ENCODE measurements around the gene LRP10.

The LRP10 gene

GRCh38 chr14:22839159-22839779 lies 32.3 kb upstream of the LRP10 start:
- DNase-seq (ENCODE audit: insufficient read length, low spot score) (no peak), FAIRE-seq (no peak)
- TF ChIP-seq, protein P1, sequence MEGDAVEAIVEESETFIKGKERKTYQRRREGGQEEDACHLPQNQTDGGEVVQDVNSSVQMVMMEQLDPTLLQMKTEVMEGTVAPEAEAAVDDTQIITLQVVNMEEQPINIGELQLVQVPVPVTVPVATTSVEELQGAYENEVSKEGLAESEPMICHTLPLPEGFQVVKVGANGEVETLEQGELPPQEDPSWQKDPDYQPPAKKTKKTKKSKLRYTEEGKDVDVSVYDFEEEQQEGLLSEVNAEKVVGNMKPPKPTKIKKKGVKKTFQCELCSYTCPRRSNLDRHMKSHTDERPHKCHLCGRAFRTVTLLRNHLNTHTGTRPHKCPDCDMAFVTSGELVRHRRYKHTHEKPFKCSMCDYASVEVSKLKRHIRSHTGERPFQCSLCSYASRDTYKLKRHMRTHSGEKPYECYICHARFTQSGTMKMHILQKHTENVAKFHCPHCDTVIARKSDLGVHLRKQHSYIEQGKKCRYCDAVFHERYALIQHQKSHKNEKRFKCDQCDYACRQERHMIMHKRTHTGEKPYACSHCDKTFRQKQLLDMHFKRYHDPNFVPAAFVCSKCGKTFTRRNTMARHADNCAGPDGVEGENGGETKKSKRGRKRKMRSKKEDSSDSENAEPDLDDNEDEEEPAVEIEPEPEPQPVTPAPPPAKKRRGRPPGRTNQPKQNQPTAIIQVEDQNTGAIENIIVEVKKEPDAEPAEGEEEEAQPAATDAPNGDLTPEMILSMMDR (IDR thresholded peaks at IDR 0.05; ENCODE audit: insufficient read depth, missing control alignments): no peak

DNA sequence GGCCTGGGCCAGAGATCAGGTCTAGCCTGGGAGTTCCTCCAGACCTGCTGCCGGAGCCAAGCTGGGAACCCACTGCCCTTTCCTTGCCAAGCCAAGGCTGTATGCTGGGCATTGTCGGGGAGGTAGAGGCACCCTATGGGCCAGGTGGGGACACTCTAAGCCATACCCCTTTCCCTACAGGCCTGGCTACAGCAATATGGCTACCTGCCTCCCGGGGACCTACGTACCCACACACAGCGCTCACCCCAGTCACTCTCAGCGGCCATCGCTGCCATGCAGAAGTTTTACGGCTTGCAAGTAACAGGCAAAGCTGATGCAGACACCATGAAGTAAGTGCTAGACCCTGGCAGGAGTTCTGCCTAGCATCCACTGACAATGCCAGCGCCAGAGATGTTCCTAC lies 30.2 kb upstream of the LRP10 start:
- FAIRE-seq (no peak), DNase-seq (ENCODE audit: insufficient read length, low spot score) (no peak)
- TF ChIP-seq, protein P1 (IDR thresholded peaks at IDR 0.05; ENCODE audit: insufficient read depth, missing control alignments): no peak

- FAIRE-seq: no peak
Measured at GRCh38 chr14:22841769-22842168, 29.8 kb upstream of the LRP10 start.

GRCh38 chr14:22842211-22843122 lies 29.1 kb upstream of the LRP10 start:
- no peak for FAIRE-seq
- TF ChIP-seq, protein P1 (IDR thresholded peaks at IDR 0.05; ENCODE audit: insufficient read depth, missing control alignments): no peak
- no peak for DNase-seq (ENCODE audit: insufficient read length, low spot score)

More at GRCh38 chr14:22841769-22842168, 29.8 kb upstream of the LRP10 start:
- TF ChIP-seq, protein P1 (IDR thresholded peaks at IDR 0.05; ENCODE audit: insufficient read depth, missing control alignments): no peak
- DNase-seq (ENCODE audit: insufficient read length, low spot score): no peak

DNA sequence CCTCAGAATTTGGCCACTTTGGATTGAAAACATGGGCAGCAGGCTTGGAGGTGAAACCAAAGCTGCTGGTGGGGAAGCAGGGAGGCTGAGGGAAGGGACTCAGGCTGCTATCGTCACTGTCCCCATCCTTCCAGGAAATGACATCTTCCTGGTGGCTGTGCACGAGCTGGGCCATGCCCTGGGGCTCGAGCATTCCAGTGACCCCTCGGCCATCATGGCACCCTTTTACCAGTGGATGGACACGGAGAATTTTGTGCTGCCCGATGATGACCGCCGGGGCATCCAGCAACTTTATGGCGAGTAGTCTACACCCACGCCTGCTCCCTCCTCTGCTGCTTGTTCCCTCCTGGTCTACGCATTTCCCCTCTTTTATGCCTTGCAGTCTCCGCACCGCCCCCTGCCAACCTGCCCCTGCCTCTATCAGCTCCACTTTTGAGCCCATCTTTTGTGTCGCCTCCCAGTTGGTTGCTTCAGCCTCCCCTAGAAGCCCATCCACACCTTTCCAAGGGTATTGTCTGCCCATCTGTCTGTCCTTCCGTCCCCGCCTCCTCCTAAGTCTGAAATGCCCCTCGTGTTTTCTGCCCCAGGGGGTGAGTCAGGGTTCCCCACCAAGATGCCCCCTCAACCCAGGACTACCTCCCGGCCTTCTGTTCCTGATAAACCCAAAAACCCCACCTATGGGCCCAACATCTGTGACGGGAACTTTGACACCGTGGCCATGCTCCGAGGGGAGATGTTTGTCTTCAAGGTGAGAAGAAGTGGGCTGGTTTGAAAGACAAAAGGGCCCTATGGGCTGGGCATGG lies 28.2 kb upstream of the LRP10 start:
- DNase-seq (ENCODE audit: insufficient read length, low spot score) (no peak), FAIRE-seq (no peak)
- TF ChIP-seq, protein P1 (IDR thresholded peaks at IDR 0.05; ENCODE audit: insufficient read depth, missing control alignments): no peak

- TF ChIP-seq, protein P1 (IDR thresholded peaks at IDR 0.05; ENCODE audit: insufficient read depth, missing control alignments): no peak
- FAIRE-seq (no peak), DNase-seq (ENCODE audit: insufficient read length, low spot score) (no peak)
Measured at GRCh38 chr14:22844221-22845102, 27.1 kb upstream of the LRP10 start.

All from D721Med (cell line).